Neural cell (in vitro differentiated cells): ENCODE measurements around the gene GTF2F2.

ENCODE experiments used
- POLR2AphosphoS5 ChIP-seq: IDR thresholded peaks from 2 replicates; pipeline ENCODE4 v1.6.1; 2012
- TF ChIP-seq, protein P1 (sequence below): fragments of 450-650 bp; IDR thresholded peaks from 2 replicates; pipeline ENCODE4 v1.5.1; 2014; ENCODE audit warnings: antibody characterized with exemption, mild to moderate bottlenecking, moderate library complexity; ENCODE audit not compliant: poor library complexity, severe bottlenecking

DNA sequence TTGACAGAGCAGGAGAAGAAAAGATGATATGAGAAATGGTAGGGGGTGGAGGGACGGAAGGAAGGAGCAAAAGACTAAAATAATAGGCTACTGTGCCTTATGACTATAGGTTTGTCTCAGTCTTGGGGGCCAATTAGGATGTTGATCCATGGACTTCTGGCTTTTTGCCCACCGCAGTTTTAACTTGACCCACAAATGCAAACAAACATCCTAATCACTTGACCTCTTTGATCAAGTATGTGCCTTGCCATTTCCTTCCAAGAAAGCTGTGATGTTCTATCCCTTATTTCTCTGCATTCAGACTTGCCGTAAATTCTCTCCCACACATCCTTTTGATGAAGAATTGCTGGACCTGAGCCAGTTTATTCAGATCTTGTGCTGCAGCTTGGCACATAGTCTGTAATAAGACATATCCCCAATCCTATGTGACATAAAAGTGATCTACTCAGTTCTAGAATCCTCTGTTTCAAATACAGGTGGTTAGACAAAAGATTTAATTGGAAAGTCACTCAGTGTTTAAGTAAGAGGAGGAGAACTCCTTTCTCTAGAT lies 157.9 kb downstream of the GTF2F2 start:
- TF ChIP-seq, protein P1, sequence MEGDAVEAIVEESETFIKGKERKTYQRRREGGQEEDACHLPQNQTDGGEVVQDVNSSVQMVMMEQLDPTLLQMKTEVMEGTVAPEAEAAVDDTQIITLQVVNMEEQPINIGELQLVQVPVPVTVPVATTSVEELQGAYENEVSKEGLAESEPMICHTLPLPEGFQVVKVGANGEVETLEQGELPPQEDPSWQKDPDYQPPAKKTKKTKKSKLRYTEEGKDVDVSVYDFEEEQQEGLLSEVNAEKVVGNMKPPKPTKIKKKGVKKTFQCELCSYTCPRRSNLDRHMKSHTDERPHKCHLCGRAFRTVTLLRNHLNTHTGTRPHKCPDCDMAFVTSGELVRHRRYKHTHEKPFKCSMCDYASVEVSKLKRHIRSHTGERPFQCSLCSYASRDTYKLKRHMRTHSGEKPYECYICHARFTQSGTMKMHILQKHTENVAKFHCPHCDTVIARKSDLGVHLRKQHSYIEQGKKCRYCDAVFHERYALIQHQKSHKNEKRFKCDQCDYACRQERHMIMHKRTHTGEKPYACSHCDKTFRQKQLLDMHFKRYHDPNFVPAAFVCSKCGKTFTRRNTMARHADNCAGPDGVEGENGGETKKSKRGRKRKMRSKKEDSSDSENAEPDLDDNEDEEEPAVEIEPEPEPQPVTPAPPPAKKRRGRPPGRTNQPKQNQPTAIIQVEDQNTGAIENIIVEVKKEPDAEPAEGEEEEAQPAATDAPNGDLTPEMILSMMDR = no peak
- TF ChIP-seq POLR2AphosphoS5 = no peak
